Fibroblast of lung (primary cell): ENCODE data around the gene FANCI. TPM values are rescaled to one million over a fixed set of nuclear protein-coding genes. Genes with fewer than 3 reads are reported as not detected.

Experiments
- DNase-seq, 2 donors: peaks; one replicate each; pipeline versions ENCODE4 v3.0.0 to v3.0.0-alpha.2; 2010; ENCODE audit warnings: low read depth in 2 of 2
- H2AFZ ChIP-seq: 2 replicates; pipeline ENCODE4 v1.5.1; 2012; ENCODE audit warnings: low read length, control low read depth, inconsistent platforms
- H3K27ac ChIP-seq: 2 replicates; pipeline ENCODE4 v1.5.1; 2011; ENCODE audit warnings: low read length, control low read depth; ENCODE audit not compliant: insufficient read depth
- H3K27me3 ChIP-seq: 2 replicates; pipeline ENCODE4 v1.5.1; 2011; ENCODE audit warnings: mild to moderate bottlenecking, low read length; ENCODE audit not compliant: control insufficient read depth, insufficient read depth
- H3K36me3 ChIP-seq: 2 replicates; pipeline ENCODE4 v1.5.1; 2011; ENCODE audit warnings: low read length; ENCODE audit not compliant: control insufficient read depth, insufficient read depth
- H3K4me1 ChIP-seq: 2 replicates; pipeline ENCODE4 v1.5.1; 2011; ENCODE audit warnings: low read length; ENCODE audit not compliant: control insufficient read depth, insufficient read depth; ENCODE audit errors: extremely low read depth
- H3K4me2 ChIP-seq: 2 replicates; pipeline ENCODE4 v1.5.1; 2011; ENCODE audit warnings: low read length, control low read depth; ENCODE audit not compliant: insufficient read depth; ENCODE audit errors: extremely low read depth
- H3K4me3 ChIP-seq, 4 experiments: fragments of 200-600 bp in 1 of 4; sonication (generic) in 1 of 4; replicated peaks in 1 of 4; 2 replicates each; pipeline ENCODE4 v1.5.1; 2011 to 2016; ENCODE audit warnings: low read length in 4 of 4, low read depth in 3 of 4, mild to moderate bottlenecking in 3 of 4, control low read depth in 2 of 4, inconsistent platforms in 1 of 4, mixed read lengths in 1 of 4; ENCODE audit not compliant: insufficient read depth in 1 of 4; ENCODE audit errors: control extremely low read depth in 1 of 4
- H3K79me2 ChIP-seq: 2 replicates; pipeline ENCODE4 v1.5.1; 2012; ENCODE audit warnings: mild to moderate bottlenecking, low read length, inconsistent platforms; ENCODE audit not compliant: control insufficient read depth, insufficient read depth
- H3K9ac ChIP-seq: 2 replicates; pipeline ENCODE4 v1.5.1; 2011; ENCODE audit warnings: mild to moderate bottlenecking, low read length, control low read depth; ENCODE audit not compliant: insufficient read depth
- H3K9me3 ChIP-seq: 2 replicates; pipeline ENCODE4 v1.5.1; 2012; ENCODE audit warnings: low read depth, low read length; ENCODE audit not compliant: control insufficient read depth, insufficient read depth
- H4K20me1 ChIP-seq: 2 replicates; pipeline ENCODE4 v1.5.1; 2011; ENCODE audit warnings: low read length; ENCODE audit not compliant: control insufficient read depth, insufficient read depth; ENCODE audit errors: extremely low read depth
- EZH2 ChIP-seq: IDR thresholded peaks from 2 replicates; pipeline ENCODE4 v1.5.1; 2012; ENCODE audit warnings: low read length, control low read depth, mild to moderate bottlenecking; ENCODE audit errors: missing control alignments
- polyA plus RNA-seq, 2 donors: library from polyadenylated mRNA; depleted of rRNA in 1 of 2; stranded (reverse) in 1 of 2; unstranded in 1 of 2; fragments of >200 nt; gene quantifications; 2 replicates each; pipeline ENCODE4 v1.2.1, GENCODE V29; 2011 to 2012; ENCODE audit warnings: missing spikeins in 1 of 2
- total RNA-seq: library from RNA; depleted of rRNA; stranded (reverse); fragments of >200 nt; gene quantifications from 2 replicates; pipeline ENCODE4 v1.2.1, GENCODE V29; 2014
- TF ChIP-seq, protein P1 (sequence below), 2 donors: IDR thresholded peaks in 1 of 2; conservative IDR thresholded peaks in 1 of 2; 1 replicate in 1 of 2; 2 replicates in 1 of 2; pipeline ENCODE4 v1.5.1; 2011 to 2012; ENCODE audit warnings: low read length in 2 of 2, control low read depth in 1 of 2, inconsistent platforms in 1 of 2, low read depth in 1 of 2, mild to moderate bottlenecking in 1 of 2

Gene FANCI
- total and polyA plus RNA-seq, 2 donors (not counting 1 experiment from before 2014, with no cell fraction given) = 12.6 to 13.4 TPM

DNA sequence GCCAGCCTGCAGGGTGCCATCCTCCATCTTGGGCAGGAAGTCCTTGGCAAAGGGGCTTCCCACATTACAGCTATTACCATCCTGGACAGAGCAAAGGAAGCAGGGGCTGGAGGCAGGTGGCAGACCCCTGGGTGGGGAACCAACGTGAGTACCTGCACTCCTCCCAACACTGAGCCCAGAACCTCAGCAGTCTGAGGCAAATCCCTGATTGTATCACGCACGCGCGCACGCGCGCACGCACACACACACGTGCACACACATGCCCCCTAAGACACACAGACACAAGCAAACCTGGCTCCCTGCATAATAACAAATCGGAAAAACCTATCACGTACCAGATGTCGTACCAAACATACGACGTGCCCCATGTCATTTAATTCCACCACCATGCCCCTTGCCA lies 79.0 kb downstream of the FANCI start:
- no peak for TF ChIP-seq EZH2
- TF ChIP-seq, protein P1, sequence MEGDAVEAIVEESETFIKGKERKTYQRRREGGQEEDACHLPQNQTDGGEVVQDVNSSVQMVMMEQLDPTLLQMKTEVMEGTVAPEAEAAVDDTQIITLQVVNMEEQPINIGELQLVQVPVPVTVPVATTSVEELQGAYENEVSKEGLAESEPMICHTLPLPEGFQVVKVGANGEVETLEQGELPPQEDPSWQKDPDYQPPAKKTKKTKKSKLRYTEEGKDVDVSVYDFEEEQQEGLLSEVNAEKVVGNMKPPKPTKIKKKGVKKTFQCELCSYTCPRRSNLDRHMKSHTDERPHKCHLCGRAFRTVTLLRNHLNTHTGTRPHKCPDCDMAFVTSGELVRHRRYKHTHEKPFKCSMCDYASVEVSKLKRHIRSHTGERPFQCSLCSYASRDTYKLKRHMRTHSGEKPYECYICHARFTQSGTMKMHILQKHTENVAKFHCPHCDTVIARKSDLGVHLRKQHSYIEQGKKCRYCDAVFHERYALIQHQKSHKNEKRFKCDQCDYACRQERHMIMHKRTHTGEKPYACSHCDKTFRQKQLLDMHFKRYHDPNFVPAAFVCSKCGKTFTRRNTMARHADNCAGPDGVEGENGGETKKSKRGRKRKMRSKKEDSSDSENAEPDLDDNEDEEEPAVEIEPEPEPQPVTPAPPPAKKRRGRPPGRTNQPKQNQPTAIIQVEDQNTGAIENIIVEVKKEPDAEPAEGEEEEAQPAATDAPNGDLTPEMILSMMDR (conservative IDR thresholded peaks at IDR 0.05 in 1 of 2, IDR thresholded peaks at IDR 0.05 in 1 of 2; ENCODE audit: low read depth in 1 of 2, low read length in 2 of 2) = no peak

DNA sequence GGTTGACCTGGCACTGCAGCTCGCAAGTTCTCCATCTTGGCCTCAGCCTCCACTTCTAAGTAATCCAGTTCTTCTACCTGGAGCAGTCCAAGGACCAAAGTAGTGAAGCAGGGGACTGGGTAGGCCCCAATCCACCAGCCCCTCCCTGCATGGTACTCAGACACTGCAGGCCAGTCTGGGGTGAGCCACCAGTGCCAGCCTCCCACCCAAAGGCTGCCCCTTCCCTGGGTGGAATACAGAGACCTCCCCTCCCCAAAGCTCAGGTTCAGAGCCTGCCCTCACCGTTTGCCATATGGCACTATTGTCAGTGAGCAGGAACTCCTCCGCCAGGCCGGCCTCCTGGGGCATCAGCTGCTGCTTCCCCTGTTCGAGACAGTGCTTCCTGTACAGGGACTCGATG lies 80.0 kb downstream of the FANCI start:
- TF ChIP-seq EZH2 = no peak
- TF ChIP-seq, protein P1 (conservative IDR thresholded peaks at IDR 0.05 in 1 of 2, IDR thresholded peaks at IDR 0.05 in 1 of 2; ENCODE audit: low read depth in 1 of 2, low read length in 2 of 2) = no peak
- H3K79me2 ChIP-seq = peaks cover 5% of the 10 kb centered on the region
- no peaks in the 10 kb centered on the region for H3K9me3 ChIP-seq
- no peak overlapping the region for H3K4me2 ChIP-seq
- no peak overlapping the region for H3K9ac ChIP-seq
- no peak overlapping the region for H3K27ac ChIP-seq
- H3K4me3 ChIP-seq = no peak overlapping the region
- no peak overlapping the region for H2AFZ ChIP-seq
- peaks cover 60% of the 10 kb centered on the region for H3K36me3 ChIP-seq
- no peaks in the 10 kb centered on the region for H3K27me3 ChIP-seq
- H4K20me1 ChIP-seq = no peaks in the 10 kb centered on the region
- DNase-seq = no peak
- H3K4me1 ChIP-seq = no peaks in the 10 kb centered on the region

More for the DNA sequence above, 79.0 kb downstream of the FANCI start:
- H3K79me2 ChIP-seq = peaks cover 2% of the 10 kb centered on the region
- H3K9ac ChIP-seq = no peak overlapping the region
- no peaks in the 10 kb centered on the region for H3K27me3 ChIP-seq
- no peak overlapping the region for H3K27ac ChIP-seq
- H3K36me3 ChIP-seq = peaks cover 56% of the 10 kb centered on the region
- no peak overlapping the region for H3K4me3 ChIP-seq
- H3K4me2 ChIP-seq = no peak overlapping the region
- H2AFZ ChIP-seq = no peak overlapping the region
- no peaks in the 10 kb centered on the region for H3K4me1 ChIP-seq
- no peaks in the 10 kb centered on the region for H3K9me3 ChIP-seq
- no peak for DNase-seq
- no peaks in the 10 kb centered on the region for H4K20me1 ChIP-seq

DNA sequence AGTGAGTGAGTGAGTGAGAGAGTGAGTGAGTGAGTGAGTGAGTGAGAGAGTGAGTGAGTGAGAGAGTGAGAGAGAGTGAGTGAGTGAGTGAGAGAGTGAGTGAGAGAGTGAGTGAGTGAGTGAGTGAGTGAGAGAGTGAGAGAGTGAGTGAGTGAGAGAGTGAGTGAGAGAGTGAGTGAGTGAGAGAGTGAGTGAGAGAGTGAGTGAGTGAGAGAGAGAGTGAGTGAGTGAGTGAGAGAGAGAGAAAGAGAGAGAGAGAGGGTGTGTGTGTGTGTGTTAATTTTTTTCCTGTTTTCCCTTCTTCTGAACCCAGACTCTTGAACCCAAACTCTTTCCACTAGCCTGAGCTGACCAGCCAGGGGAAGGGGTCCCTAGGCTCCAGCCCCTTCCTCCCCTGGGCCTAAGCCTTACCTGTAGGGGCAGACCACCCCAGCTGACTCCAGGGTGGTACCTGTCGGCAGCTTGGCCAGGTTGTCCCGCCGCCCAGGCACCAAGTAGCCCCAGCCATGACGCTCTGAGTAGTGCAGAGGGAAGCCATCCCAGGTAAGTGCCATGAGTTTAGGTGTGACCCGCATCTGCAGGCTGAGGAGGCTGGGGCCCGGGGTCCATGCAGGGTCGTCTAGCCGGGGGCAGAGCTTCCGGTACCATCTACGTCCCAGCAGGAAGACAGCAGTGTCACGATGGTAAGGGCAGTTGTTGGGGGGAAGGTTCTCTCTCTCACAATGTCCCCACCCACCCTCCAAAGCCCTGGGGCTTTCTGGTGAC lies 81.4 kb downstream of the FANCI start:
- no peak overlapping the region for H3K27ac ChIP-seq
- peaks cover 70% of the 10 kb centered on the region for H3K36me3 ChIP-seq
- no peaks in the 10 kb centered on the region for H3K4me1 ChIP-seq
- no peak overlapping the region for H3K4me3 ChIP-seq
- no peaks in the 10 kb centered on the region for H3K27me3 ChIP-seq
- DNase-seq = no peak
- TF ChIP-seq EZH2 = no peak
- TF ChIP-seq, protein P1 (conservative IDR thresholded peaks at IDR 0.05 in 1 of 2, IDR thresholded peaks at IDR 0.05 in 1 of 2; ENCODE audit: low read depth in 1 of 2, low read length in 2 of 2) = no peak
- H3K9me3 ChIP-seq = no peaks in the 10 kb centered on the region
- H3K79me2 ChIP-seq = peaks cover 18% of the 10 kb centered on the region
- H2AFZ ChIP-seq = no peak overlapping the region
- no peak overlapping the region for H3K4me2 ChIP-seq
- H4K20me1 ChIP-seq = no peaks in the 10 kb centered on the region
- no peak overlapping the region for H3K9ac ChIP-seq
